Measurements from ENCODE around the gene DRAXIN. TPM values are rescaled to one million over a fixed set of nuclear protein-coding genes. Genes with fewer than 3 reads are reported as not detected.
A peak's percentile ranks its signal among the peaks of the same experiment; 100 is the strongest.

The DRAXIN gene
- total RNA-seq, 1 experiment from 2014 or later, result 52.4 TPM

DNA sequence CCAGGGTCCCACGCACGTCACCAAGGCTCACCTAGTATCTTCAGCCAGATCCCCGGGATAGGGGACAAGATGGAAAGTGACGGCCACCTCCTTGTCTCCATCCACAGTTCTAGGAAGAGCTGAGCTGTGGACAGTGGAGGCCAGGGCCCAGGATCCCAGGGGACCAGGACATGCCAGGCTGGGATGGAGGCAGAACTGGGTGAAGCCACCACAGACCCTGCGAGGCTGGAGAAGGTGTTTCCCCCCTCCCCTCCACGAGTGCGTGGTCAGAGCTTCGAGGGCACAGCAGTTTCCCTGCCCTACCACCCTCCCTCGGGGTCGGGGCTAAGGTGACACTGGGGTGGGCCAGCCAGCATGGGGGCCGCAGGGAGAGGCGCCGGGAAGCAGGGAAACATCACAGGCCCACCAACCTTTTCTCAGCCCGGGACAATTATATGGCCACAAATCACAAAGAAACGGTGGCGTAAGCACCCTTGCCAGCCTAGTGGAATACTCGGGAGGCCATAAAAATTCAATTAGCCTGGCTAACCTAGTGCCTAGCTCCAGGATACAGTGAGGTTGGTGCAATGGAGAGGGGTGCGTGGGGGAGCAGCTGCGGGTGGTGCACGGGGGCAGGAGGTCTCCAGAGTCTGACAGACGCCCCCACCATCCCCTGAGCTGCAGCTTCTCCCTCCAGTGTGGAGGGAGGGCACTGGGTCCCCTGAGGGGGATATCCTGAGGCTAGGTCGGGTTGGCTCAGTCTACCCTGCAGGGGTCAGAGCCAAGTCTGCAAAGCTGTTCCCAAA, 13.4 kb downstream of the DRAXIN start:
- no peak overlapping the region for H3K4me3 ChIP-seq (ENCODE audit: insufficient read depth, low read depth, low read length)
- H3K36me3 ChIP-seq (replicated peaks; ENCODE audit: control insufficient read depth, insufficient read depth, low read length), result peaks cover 2% of the 10 kb centered on the region; the same call in 1 of the 2 replicates
- peak; percentile 83 for DNase-seq
- H3K27me3 ChIP-seq (ENCODE audit: control insufficient read depth, insufficient read depth, low read length), result no peaks in the 10 kb centered on the region

GRCh38 chr1:11705596-11705995, 14.1 kb downstream of the DRAXIN start:
- peaks cover 2% of the 10 kb centered on the region; the same call in 1 of the 2 replicates for H3K36me3 ChIP-seq (replicated peaks; ENCODE audit: control insufficient read depth, insufficient read depth, low read length)
- DNase-seq, result no peak
- H3K4me3 ChIP-seq (ENCODE audit: insufficient read depth, low read depth, low read length), result no peak overlapping the region
- no peaks in the 10 kb centered on the region for H3K27me3 ChIP-seq (ENCODE audit: control insufficient read depth, insufficient read depth, low read length)

DNA sequence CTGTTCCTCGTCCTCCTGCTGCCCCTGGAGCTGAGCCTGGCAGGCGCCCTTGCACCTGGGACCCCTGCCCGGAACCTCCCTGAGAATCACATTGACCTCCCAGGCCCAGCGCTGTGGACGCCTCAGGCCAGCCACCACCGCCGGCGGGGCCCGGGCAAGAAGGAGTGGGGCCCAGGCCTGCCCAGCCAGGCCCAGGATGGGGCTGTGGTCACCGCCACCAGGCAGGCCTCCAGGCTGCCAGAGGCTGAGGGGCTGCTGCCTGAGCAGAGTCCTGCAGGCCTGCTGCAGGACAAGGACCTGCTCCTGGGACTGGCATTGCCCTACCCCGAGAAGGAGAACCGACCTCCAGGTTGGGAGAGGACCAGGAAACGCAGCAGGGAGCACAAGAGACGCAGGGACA, 14.8 kb downstream of the DRAXIN start:
- Histone ChIP-seq H3K27me3 (ENCODE audit: control insufficient read depth, insufficient read depth, low read length) (no peaks in the 10 kb centered on the region), H3K36me3 (replicated peaks; ENCODE audit: control insufficient read depth, insufficient read depth, low read length) (peaks cover 2% of the 10 kb centered on the region; the same call in 1 of the 2 replicates), H3K4me3 (ENCODE audit: insufficient read depth, low read depth, low read length) (no peak overlapping the region)
- DNase-seq, result peak; percentile 49

GRCh38 chr1:11707621-11708276, 16.2 kb downstream of the DRAXIN start:
- peak; percentile 71 for DNase-seq
- H3K27me3 ChIP-seq (ENCODE audit: control insufficient read depth, insufficient read depth, low read length), result no peaks in the 10 kb centered on the region
- peaks cover 4% of the 10 kb centered on the region; the same call in 1 of the 2 replicates for H3K36me3 ChIP-seq (replicated peaks; ENCODE audit: control insufficient read depth, insufficient read depth, low read length)
- no peak overlapping the region for H3K4me3 ChIP-seq (ENCODE audit: insufficient read depth, low read depth, low read length)

GRCh38 chr1:11708554-11709350, 17.2 kb downstream of the DRAXIN start:
- Histone ChIP-seq H3K36me3 (replicated peaks; ENCODE audit: control insufficient read depth, insufficient read depth, low read length) (peaks cover 6% of the 10 kb centered on the region), H3K4me3 (ENCODE audit: insufficient read depth, low read depth, low read length) (no peak overlapping the region), H3K27me3 (ENCODE audit: control insufficient read depth, insufficient read depth, low read length) (no peaks in the 10 kb centered on the region)
- DNase-seq, result no peak

- no peak for DNase-seq
- no peak overlapping the region for H3K4me3 ChIP-seq (ENCODE audit: insufficient read depth, low read depth, low read length)
- peaks cover 6% of the 10 kb centered on the region for H3K36me3 ChIP-seq (replicated peaks; ENCODE audit: control insufficient read depth, insufficient read depth, low read length)
- no peaks in the 10 kb centered on the region for H3K27me3 ChIP-seq (ENCODE audit: control insufficient read depth, insufficient read depth, low read length)
These were observed 20.0 kb downstream of the DRAXIN start for GRCh38 chr1:11711490-11711889.

DNA sequence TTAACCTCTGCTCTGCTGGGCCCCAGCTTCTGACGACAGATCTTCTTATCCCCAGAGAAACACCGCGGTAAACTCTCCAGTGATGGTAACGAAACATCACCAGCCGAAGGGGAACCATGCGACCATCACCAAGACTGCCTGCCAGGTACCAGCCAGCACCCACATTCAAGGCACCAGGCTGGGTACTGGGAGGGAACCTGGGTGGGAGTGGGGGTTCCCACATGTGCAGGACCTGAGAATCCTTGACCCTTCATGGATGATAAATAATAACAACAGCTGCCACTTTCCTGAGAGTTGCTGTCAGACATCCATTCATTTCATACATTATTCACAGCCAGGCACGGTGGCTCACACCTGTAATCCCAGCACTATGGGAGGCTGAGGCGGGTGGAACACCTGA, 20.8 kb downstream of the DRAXIN start:
- Histone ChIP-seq H3K36me3 (replicated peaks; ENCODE audit: control insufficient read depth, insufficient read depth, low read length) (peaks cover 6% of the 10 kb centered on the region), H3K27me3 (ENCODE audit: control insufficient read depth, insufficient read depth, low read length) (no peaks in the 10 kb centered on the region), H3K4me3 (ENCODE audit: insufficient read depth, low read depth, low read length) (no peak overlapping the region)
- DNase-seq, result no peak

GRCh38 chr1:11713095-11713494, 21.6 kb downstream of the DRAXIN start:
- peaks cover 6% of the 10 kb centered on the region for H3K36me3 ChIP-seq (replicated peaks; ENCODE audit: control insufficient read depth, insufficient read depth, low read length)
- H3K27me3 ChIP-seq (ENCODE audit: control insufficient read depth, insufficient read depth, low read length), result no peaks in the 10 kb centered on the region
- DNase-seq, result no peak
- no peak overlapping the region for H3K4me3 ChIP-seq (ENCODE audit: insufficient read depth, low read depth, low read length)

- no peak for DNase-seq
- peaks cover 4% of the 10 kb centered on the region for H3K36me3 ChIP-seq (replicated peaks; ENCODE audit: control insufficient read depth, insufficient read depth, low read length)
- no peak overlapping the region for H3K4me3 ChIP-seq (ENCODE audit: insufficient read depth, low read depth, low read length)
- no peaks in the 10 kb centered on the region for H3K27me3 ChIP-seq (ENCODE audit: control insufficient read depth, insufficient read depth, low read length)
These were observed 23.5 kb downstream of the DRAXIN start for GRCh38 chr1:11714831-11715575.

DNA sequence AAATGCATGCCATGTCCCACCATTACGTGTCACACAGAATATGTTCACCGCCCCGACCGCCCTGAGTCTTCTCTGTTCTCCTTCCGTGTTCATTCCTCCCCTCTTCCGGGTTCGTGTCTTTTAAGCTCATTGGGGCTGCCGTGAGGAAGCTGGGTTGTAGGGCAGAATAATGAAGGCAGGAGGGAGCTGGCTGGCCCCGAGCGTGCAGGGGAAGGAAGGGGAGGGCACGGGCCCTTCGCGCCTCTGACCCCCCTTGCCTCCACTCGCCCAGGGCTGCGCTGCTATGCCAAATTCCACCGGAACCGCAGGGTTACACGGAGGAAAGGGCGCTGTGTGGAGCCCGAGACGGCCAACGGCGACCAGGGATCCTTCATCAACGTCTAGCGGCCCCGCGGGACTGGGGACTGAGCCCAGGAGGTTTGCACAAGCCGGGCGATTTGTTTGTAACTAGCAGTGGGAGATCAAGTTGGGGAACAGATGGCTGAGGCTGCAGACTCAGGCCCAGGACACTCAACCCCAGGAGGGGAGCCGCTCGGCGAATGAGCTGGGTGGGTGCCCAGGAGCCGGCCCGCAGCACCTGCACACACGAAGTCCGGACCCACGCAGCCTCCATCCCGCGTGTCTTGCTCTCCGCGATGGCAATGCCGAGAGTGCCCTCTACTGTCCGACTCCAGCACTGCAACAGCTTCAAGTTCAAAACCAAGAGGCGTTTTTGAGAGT, 28.0 kb downstream of the DRAXIN start:
- DNase-seq, result peak; percentile 89
- peak overlapping the region; percentile 28 for H3K4me3 ChIP-seq (ENCODE audit: insufficient read depth, low read depth, low read length)

GRCh38 chr1:11720033-11720376, 28.5 kb downstream of the DRAXIN start:
- no peak for DNase-seq
- H3K36me3 ChIP-seq (replicated peaks; ENCODE audit: control insufficient read depth, insufficient read depth, low read length), result peaks cover 4% of the 10 kb centered on the region; the same call in 1 of the 2 replicates
- H3K27me3 ChIP-seq (ENCODE audit: control insufficient read depth, insufficient read depth, low read length), result no peaks in the 10 kb centered on the region
- no peak overlapping the region for H3K4me3 ChIP-seq (ENCODE audit: insufficient read depth, low read depth, low read length)

More for the DNA sequence above, 28.0 kb downstream of the DRAXIN start:
- Histone ChIP-seq H3K36me3 (replicated peaks; ENCODE audit: control insufficient read depth, insufficient read depth, low read length) (peaks cover 4% of the 10 kb centered on the region; the same call in 1 of the 2 replicates), H3K27me3 (ENCODE audit: control insufficient read depth, insufficient read depth, low read length) (no peaks in the 10 kb centered on the region)

- Histone ChIP-seq H3K36me3 (replicated peaks; ENCODE audit: control insufficient read depth, insufficient read depth, low read length) (peaks cover 4% of the 10 kb centered on the region; the same call in 1 of the 2 replicates), H3K27me3 (ENCODE audit: control insufficient read depth, insufficient read depth, low read length) (no peaks in the 10 kb centered on the region), H3K4me3 (ENCODE audit: insufficient read depth, low read depth, low read length) (no peak overlapping the region)
- no peak for DNase-seq
These were observed 29.0 kb downstream of the DRAXIN start for GRCh38 chr1:11720525-11720924.

GRCh38 chr1:11721311-11721710, 29.8 kb downstream of the DRAXIN start:
- H3K4me3 ChIP-seq (ENCODE audit: insufficient read depth, low read depth, low read length), result no peak overlapping the region
- peaks cover 4% of the 10 kb centered on the region; the same call in 1 of the 2 replicates for H3K36me3 ChIP-seq (replicated peaks; ENCODE audit: control insufficient read depth, insufficient read depth, low read length)

More at GRCh38 chr1:11721311-11721710, 29.8 kb downstream of the DRAXIN start:
- no peaks in the 10 kb centered on the region for H3K27me3 ChIP-seq (ENCODE audit: control insufficient read depth, insufficient read depth, low read length)
- no peak for DNase-seq

Data from H7 (cell line).